TTC549 (cell line): Measurements from ENCODE around the gene ZNF699.
"Not testable (repeated sequence)": the region's sequence is repeated elsewhere in the genome, so short reads cannot be mapped to it uniquely, and the experiment has no call there.

Experiments
- FAIRE-seq: peaks from 2 replicates; lab custom pipeline; 2012; peaks lifted over from hg19 to GRCh38; lab: Jason Lieb, UNC

The ZNF699 gene

GRCh38 chr19:9309139-9309973, at the start of gene ZNF699:
TSS of gene ZNF699 (minus strand) at chr19:9309838. CDS start at chr19:9305119, 4,719 bp downstream.
- FAIRE-seq: no peak

- no peak for FAIRE-seq
Observed at GRCh38 chr19:9354651-9355050, 45.0 kb upstream of the ZNF699 start.

GRCh38 chr19:9353011-9353410, 43.4 kb upstream of the ZNF699 start:
- FAIRE-seq: no peak

DNA sequence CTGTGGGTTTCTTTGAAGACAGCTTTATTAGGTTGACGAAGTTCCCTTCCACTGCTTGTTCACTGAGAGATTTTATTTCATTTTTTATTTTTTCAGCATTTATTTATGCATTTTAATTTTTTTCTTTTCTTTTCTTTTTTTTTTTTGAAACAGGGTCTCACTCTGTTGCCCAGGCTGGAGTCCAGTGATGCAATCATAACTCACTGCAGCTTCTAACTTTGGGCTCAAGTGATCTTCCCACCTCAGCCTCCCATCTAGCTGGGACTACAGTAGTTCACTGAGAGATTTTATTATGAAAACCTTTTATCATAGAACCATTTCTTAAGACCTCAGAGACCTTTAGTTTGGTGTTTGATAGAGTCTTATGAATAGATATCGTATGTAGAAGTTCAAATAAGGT, 42.9 kb upstream of the ZNF699 start:
- FAIRE-seq: no peak

DNA sequence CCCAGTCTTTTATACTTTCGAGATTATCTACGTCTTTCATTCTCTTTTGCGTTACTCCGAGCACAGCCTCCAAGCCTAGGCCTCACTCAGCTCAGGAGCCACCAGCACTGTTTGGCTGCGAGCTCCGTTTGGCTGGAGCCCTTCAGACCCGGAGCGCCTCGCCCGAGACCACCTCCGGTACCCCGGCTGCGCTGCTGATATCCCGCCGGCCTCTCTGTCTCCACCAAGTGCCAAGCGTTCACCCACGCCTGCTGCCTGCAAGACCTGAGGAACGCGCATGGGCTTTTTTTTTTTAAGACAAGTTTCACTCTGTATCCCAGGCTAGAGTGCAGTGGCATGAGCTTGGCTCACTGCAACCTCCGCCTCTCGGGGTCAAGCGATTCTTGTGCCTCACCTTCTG, 39.0 kb upstream of the ZNF699 start:
- no peak for FAIRE-seq

GRCh38 chr19:9348253-9348652, 38.6 kb upstream of the ZNF699 start:
- FAIRE-seq: no peak

DNA sequence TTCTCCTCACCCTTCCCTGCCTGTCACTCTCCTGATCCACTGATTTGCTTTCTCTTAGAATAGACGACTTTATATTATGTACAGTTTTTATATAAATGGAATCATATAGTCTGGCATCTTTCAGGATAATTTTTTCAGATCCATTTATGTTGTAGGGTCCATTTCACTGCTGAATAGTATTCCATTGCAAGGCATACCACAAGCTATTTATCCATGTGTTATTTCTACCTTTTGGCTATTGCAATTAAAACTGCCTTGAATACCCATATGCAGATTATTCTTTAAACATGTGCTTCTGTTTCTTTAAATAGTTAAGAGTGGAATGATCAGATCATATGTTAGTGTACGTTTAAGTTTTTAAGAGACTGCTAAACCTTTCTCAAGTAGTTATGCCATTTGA, 35.4 kb upstream of the ZNF699 start:
- no peak for FAIRE-seq

- no peak for FAIRE-seq
Observed at GRCh38 chr19:9342610-9343304, 33.1 kb upstream of the ZNF699 start.

- FAIRE-seq: no peak
Observed at GRCh38 chr19:9329999-9330398, 20.4 kb upstream of the ZNF699 start.

DNA sequence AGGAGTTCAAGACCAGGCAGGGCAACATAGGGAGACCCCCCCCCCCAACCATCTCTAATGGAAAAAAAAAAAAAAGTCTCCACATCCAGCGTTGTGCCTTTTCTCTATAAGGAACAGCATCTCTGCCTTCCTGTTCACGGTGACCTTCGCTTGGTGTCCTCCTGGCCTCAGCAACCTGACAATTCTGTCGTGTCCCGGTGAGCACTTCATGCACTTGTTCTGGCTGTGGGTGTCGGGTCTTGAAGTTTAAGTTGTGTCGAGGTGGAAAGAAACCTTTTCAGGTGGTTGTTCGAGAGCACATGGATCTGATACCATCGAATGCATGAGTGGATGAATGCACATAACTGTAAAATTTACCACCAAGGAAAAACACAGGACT, 14.9 kb upstream of the ZNF699 start:
- FAIRE-seq: no peak

- FAIRE-seq: peak; percentile 85
Observed at GRCh38 chr19:9323919-9324583, 14.4 kb upstream of the ZNF699 start, which contains the start of gene ZNF559. TSS of gene ZNF559 (plus strand) at chr19:9324179. CDS start at chr19:9338550, 14,371 bp downstream.

GRCh38 chr19:9323557-9323918, 13.9 kb upstream of the ZNF699 start:
- no peak for FAIRE-seq

- FAIRE-seq: not testable (repeated sequence)
Observed at GRCh38 chr19:9322201-9322600, 12.6 kb upstream of the ZNF699 start.

GRCh38 chr19:9321756-9322155, 12.1 kb upstream of the ZNF699 start:
- FAIRE-seq: not testable (repeated sequence)

DNA sequence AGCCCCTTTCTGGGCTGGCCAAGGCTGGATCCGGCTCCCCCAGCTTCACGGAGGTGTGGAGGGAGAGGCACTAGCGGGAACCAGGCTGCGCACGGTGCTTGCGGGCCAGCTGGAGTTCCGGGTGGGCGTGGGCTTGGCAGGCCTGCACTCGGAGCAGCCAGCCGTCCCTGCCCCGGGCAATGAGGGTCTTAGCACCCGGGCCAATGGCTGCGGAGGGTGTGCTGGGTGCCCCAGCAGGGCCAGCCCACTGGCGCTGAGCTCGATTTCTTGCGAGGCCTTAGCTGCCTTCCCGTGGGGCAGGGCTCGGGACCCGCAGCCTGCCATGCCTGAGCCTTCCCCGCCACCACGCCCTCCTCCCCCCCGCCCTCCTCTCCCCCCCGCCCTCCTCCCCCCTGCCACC, 11.7 kb upstream of the ZNF699 start:
- FAIRE-seq: no peak

- no peak for FAIRE-seq
Observed at GRCh38 chr19:9313756-9314155, 4.1 kb upstream of the ZNF699 start.

DNA sequence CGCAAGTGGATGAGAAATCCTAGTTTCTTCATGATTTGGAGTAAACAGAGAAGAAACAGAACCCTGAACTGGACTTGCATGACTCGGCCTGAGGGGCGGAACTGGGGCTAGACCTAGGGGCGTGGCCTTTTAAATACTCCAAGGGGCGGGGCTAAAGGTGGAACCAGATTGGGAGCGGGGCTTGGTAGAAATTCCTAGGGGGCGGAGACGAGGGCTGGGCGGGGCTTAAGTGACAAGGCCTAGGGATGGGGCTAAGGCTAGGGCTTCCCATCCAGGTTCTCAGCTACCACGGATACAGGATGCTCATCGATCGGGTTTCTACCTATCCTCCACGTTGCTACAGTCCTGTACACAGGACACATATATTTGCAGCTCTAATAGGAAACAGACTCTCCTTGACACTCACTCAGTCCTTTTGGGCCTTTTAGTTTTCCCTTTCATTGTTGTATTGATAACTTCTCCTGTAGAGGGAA, 372 bp upstream of the ZNF699 start:
- FAIRE-seq: no peak

GRCh38 chr19:9308091-9308770, 1.4 kb downstream of the ZNF699 start:
- no peak for FAIRE-seq

DNA sequence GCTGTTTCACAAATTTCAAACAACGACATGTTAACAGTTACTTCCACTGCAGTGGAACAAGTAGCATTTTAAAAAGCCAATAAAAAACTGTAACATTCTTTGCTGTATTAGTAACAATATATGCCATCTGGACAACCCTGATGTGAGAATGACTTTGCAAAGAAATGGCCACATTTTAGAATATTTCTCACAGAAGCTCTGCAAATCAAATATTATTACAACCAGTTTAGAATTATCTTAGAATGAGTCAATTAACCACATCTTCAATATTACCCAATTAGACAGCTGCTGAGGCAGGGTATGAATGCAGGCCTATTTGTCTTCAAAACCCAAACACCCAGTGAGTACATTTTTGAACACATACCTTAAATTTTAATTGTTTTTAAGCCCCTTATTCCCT, 3.2 kb downstream of the ZNF699 start:
- FAIRE-seq: no peak

DNA sequence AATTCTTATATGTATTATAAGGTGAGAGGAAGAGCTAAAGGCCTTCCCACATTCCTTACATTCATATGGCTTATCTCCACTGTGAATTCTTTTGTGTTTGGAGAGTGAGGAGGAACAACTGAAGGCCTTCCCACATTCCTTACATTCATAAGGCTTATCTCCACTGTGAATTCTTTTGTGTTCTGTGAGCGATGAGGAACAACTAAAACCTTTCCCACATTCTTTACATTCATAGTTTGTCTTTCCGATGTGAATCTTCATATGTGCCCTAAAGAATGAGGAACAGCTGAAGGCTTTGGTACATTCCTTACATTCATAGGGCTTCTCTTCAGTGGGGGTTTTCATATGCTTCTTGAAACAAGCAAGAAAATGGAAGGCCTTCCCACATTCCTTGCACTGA, 13.3 kb downstream of the ZNF699 start:
- FAIRE-seq: no peak

GRCh38 chr19:9295411-9295849, 14.2 kb downstream of the ZNF699 start:
- no peak for FAIRE-seq

- no peak for FAIRE-seq
Observed at GRCh38 chr19:9289231-9289884, 20.3 kb downstream of the ZNF699 start.
